HL-60/S4 treated with phorbol 12-myristate 13-acetate at 8.2 ng/mL for 4 days and 3 days (cell line): ENCODE results near the gene PLK4.
"Not testable (repeated sequence)": the region's sequence is repeated elsewhere in the genome, so short reads cannot be mapped to it uniquely, and the experiment has no call there.

ENCODE experiments used
- in situ Hi-C: fragments of 300-500 bp; cut with MboI; formaldehyde crosslinking; loops from 2 replicates; pipeline ENCODE4 v1.15.0; 2022; ENCODE audit warnings: low sequenced_read_pairs

The PLK4 gene

GRCh38 chr4:127899682-127900081 is 19.0 kb downstream of the PLK4 start:
- in situ Hi-C loops, result not testable (repeated sequence)

GRCh38 chr4:127905029-127905428 is 24.3 kb downstream of the PLK4 start:
- in situ Hi-C loops, result no loop called here

- in situ Hi-C loops, result no loop called here
These were observed 35.8 kb downstream of the PLK4 start for GRCh38 chr4:127916512-127916911.

GRCh38 chr4:127917151-127917550 is 36.5 kb downstream of the PLK4 start:
- in situ Hi-C loops, result no loop called here

- in situ Hi-C loops, result no loop called here
These were observed 39.8 kb downstream of the PLK4 start for GRCh38 chr4:127920521-127920920.

- in situ Hi-C loops, result no loop called here
These were observed 41.5 kb downstream of the PLK4 start for GRCh38 chr4:127922226-127922625.

GRCh38 chr4:127925720-127926119 is 45.0 kb downstream of the PLK4 start:
- in situ Hi-C loops, result not testable (repeated sequence)

- in situ Hi-C loops, result no loop called here
These were observed 49.5 kb downstream of the PLK4 start for GRCh38 chr4:127930175-127930574.

GRCh38 chr4:127931836-127932235 is 51.1 kb downstream of the PLK4 start:
- in situ Hi-C loops, result not testable (repeated sequence)

GRCh38 chr4:127936974-127937373 is 56.3 kb downstream of the PLK4 start:
- in situ Hi-C loops, result no loop called here
